SHP77 (cell line): Measurements from ENCODE around the gene EEIG1.
A peak's percentile ranks its signal among the peaks of the same experiment; 100 is the strongest.
"Not testable (repeated sequence)": the region's sequence is repeated elsewhere in the genome, so short reads cannot be mapped to it uniquely, and the experiment has no call there.

Source experiments
- DNase-seq, 2 experiments: peaks; one replicate each; lab custom pipeline; 2025; lab: John Stamatoyannopoulos, UW

Gene EEIG1

DNA sequence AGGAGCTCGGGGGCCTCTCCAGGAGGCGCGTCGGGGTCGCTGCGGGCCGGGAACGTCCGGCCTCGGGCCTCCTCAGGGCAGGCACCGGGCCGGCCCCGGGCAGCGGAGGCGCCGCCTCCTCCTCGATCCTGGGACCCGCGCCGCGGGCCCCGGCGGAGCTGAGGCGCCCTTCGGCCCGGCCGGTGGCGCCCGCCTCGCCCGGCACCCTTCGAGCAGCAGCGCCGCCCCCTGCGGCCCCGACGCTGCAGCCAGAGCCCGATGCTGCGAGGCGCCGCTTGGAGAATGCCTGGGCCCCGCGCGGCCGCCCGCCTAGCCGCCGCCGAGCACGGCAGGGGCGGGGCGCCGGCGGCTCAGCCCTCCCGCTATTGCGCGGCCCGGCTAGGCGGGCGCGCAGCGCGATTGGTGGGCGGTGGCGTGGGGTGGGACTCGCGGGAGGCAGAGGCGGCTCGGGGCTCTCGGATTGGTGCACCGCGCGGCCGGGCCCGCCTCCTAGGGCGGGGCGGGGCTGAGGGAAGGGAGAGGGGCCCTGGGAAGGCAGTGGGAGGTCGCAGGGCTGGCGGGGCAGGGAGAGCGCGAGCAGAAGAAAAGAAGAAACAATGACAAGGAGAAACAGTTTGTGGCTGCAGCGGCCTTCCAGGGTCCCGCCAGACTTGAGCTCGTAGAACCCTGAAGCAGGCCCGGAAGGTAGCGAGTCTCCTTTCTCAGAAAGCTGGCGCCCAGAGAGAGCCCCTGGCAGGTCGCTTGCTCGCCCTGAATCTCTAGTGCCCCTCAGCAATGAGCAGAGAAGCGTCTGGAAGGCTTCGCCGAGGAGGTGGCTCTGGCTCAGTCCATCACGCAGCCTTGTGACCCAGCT lies at the start of gene EEIG1:
Gene EEIG1 (minus strand): TSS at position 284 of the 853 bp plus-strand sequence. CDS start 852 bp downstream, outside the sequence.
- DNase-seq = peak; percentile 77 to 90

DNA sequence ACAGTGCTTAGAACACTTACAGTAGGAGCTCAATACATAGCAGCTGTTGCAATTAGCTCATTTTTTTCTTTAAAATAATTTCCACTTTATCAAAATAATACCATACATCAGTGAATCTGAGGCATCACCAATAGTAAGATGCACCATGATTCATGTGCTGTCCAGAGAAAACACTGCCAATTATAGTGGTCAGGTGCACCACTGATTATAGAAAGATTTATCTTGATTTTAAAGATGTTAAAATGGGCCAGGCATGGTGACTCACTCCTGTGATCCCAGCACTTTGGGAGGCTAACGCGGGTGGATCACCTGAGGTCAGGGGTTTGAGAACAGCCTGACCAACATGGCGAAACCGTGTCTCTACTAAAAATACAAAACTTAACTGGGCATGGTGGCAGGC lies 46.9 kb upstream of the EEIG1 start:
- no peak for DNase-seq

DNA sequence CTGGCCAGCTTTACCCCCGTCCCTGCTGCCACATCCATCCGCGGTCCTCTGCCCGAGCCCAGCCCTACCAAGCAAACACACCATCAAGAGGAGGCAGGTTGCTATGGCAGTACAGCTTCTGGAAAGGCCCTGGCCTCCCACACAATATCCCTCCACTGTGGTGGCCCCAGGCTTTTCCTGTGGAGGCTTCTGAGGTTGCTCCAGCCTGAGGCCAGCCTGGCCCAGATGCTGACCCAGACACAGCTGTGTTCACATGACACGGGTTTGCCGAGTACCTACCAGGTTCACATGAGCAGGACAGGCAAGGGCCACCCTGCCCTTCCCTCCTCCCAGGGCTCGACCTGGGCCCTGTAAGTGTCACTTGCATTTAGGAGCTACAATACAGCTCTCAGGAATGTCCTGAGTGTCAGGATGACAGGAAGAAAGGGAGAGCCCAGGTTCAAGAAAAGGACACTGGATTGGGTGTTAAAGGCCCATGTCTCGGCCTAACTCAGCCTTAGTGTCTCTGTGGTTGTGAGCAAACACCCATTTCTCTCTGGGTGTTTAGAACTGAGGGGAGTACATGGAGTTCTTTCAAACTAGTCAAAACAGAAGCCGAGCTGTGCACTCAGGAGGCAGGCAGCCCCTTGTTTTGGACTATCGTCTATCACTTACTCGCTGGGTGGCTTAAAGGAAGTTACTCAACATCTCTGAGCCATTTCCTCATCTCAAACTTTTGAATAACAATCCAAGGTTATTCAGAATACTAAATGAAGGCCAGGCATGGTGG lies 46.2 kb upstream of the EEIG1 start:
- no peak for DNase-seq

DNA sequence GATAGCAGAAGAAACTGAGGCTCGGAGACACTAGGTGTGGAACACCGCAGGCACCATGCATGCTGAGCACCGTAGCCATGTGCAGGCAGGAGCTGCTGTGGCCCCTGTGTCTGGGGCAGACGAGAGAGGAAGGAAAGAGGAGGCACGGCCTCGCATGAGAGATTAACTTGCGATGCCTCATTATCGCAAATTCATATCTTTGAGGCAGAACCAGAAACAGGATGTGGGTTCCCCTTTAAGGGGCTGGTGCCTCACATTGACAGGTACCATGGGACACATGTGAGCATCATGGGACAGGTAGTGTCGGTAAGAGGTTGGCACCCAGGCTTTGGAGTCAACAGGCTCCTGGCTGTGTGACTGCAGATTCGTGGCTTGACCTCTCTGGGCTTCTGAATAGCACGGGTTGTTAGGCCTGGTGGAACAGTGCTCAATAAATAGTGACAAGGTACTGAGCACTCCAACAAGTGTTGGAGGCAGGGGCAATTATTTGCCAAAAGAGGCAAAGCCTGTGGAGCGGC lies 45.5 kb upstream of the EEIG1 start:
- no peak for DNase-seq

DNA sequence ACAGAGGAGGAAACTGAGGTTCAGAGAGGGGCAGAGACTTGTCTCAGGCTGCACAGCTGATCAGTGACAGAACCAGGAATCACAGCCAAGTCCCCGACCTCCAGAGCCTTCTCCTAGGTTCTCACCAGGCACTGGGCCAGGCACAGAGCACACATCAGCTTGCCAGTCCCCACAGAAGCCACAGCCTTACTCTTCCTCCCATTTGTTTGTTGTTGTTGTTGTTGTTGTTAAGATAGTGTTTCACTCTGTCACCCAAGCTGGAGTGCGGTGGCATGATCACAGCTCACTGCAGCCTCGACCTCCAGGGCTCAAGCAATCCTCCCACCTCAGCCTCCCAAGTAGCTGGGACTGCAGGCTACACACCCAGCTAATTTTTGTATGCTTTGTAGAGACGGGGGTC lies 44.9 kb upstream of the EEIG1 start:
- DNase-seq = no peak

DNA sequence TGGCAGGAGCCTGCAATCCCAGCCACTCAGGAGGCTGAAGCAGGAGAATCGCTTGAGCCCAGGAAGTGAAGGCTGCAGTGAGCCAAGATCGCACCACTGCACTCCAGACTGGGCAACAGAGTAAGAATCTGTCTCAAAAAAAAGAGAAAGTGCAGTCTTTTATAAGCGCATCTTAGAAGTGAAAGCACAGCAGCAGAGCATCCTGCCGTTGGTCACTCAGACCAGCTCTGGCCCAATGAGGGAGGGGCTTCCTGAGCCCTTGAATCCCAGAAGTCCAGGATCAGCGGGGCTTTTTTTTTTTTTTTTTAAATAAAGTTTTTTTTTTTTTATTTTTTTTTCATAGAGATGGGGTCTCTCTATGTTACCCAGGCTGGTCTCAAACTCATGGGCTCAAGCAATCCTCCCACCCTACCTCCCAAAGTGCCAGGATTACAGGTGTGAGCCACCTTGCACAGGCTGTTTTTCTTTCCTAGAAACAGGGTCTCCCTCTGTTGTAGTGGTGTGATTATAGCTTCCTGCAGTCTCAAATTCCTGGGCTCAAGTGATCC lies 44.0 kb upstream of the EEIG1 start:
- no peak for DNase-seq

DNA sequence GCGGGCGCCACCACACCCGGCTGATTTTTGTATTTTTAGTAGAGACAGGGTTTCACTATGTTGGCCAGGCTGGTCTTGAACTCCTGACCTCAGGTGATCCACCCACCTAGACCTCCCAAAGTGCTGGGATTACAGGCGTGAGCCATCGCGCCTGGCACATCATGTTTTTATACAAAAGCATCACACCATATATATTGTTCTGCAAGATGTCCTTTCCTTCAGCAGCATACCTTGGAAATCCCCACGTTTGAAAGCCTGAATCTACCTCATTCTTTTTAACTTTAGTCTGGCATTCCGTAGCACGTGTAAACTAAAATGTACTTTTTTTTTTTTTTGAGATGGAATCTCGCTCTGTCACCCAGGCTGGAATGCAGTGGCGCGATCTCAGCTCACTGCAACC lies 42.9 kb upstream of the EEIG1 start:
- DNase-seq = not testable (repeated sequence)

DNA sequence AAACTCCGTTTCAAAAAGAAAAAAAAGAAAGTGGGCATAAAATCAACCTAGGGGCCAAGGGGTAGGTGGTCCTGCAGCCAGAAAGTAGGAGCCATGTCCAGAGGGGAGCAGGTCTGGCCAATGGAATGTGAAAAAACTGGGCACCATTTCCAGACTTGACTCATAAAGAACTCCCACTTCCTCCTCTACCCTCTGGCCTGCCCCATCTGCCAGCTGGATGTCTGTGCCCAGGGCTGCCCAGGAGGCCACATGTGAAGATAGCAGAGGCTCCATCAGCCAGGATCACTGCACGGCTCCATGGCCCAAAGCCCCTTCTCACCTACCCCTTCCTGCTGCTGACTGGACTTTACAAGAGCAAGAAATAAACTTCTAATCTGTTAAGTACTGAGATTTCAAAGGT lies 42.1 kb upstream of the EEIG1 start:
- DNase-seq = no peak

DNA sequence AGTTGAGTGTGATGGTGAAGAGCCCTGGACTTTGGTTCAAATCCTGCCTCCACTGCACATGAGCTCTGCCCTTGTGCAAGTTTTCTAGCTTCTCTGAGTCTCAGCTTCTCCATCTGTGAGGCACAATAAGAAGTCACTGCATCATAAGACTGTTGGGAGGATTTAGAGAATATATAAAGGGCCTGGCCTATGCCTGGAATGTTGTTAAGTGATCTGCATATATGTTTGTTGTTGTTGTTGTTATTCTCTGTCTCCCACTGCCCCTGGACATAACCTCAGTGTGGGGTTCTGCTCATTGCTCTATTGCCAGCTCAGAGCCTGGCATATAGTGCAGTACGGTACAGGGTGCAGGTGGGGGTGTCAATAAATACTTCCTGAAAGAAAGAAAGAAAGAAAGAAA lies 40.3 kb upstream of the EEIG1 start:
- no peak for DNase-seq

DNA sequence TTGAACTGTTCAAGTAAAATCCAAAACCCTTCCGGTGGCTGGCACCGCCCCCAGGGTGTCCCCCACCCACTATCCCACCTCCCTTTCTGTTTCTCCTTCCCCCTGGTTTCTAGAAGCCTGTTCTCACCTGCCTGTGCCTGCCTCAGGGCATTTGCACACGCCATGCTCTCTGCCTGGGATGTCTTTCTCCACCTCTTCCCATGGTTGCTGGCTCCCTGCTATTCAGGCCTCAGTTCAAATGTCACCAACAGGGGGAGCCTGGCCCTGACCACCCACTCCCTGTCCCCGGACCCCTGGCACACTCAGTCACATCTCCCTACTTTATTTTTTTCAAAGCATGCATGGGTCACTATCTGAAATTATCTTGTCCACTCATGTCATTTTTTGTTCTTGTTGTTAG lies 39.9 kb upstream of the EEIG1 start:
- no peak for DNase-seq

DNA sequence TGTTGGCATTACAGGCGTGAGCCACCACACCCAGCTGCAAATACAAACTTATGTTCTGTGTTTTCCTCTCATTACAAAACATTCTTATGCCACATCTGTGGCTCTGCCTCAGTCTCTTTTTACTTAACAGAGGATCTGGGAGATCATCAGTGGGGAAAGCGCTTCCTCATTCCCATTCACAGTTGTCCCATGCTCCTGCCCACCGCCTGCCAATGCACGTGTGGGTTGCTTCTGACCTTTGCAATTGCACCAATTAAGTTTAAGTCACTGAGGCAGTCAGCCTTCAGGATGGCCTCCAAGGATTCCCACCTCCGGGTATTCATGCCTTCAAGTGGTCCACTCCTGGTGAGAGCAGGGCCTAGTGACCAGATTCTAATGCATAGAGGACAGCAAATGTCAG lies 34.9 kb upstream of the EEIG1 start:
- DNase-seq = no peak

DNA sequence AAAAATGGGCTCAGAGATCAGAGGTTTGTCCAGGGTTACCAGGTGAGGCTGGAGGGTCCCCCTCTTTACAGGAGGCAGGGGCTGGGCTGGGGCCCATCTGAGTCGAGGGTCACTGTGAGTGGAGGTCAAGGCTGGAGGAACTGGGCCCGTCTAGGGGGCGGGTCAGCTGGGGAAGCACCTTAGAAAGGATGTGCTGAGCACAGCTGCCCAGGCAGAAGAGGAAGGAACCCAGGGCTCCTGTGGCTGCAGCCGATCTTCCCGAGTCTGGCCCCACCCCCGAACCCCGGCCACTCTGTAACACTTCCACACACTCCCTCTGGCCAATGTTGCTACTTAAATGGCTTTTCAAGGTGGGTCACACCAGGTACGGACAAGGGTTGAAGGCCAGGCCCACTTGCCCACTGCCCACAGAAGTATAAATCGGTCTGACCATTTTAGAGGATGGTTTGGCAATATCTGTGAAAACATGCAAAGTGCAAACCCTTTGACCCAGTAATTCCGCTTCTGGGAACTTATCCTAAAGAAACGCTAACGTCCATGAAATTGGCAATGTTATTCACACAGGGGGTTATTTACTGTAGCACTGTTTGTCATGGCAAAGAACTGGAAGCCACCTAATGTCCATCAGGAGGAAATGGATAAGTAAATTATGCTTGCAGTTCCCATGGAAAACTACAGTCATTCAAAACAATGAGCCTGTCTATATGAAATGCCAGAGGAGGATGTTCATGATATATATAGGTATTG lies 30.5 kb upstream of the EEIG1 start:
- no peak for DNase-seq

DNA sequence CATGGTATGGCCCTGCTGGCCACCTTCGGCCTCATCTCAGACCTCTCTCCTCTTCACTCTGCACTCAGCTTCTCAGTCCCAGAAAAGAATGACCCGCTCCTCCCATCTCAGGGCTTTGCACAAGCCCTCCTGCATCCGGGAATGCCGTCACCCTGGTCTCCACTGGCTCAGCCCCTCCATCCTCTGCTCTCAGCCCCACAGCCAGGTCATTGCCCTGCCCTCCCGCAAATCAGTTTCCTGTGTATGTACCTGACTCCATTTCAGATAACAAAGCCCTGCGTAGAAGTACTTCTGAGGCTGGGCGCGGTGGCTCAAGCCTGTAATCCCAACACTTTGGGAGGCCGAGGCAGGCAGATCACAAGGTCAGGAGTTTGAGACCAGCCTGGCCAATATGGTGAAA lies 28.9 kb upstream of the EEIG1 start:
- no peak for DNase-seq

DNA sequence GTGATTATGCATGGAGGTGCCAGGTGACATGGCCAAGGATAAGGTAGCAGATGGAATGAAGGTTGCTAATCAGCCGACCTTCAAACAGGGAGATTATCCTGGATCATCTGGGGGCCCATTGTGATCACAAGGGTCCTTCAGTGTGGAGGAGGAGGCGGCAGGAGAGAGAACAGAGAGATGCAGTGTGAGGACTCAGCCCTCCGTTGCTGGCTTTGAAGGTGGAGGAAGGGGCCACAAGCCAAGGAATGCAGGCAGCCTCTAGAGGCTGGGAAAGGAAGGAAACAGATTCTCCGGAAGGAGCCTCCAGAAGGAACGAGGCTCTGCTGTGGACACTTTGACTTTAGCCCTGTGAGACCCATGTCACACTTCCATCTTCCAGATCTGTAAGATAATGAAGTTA lies 27.4 kb upstream of the EEIG1 start:
- DNase-seq = no peak

DNA sequence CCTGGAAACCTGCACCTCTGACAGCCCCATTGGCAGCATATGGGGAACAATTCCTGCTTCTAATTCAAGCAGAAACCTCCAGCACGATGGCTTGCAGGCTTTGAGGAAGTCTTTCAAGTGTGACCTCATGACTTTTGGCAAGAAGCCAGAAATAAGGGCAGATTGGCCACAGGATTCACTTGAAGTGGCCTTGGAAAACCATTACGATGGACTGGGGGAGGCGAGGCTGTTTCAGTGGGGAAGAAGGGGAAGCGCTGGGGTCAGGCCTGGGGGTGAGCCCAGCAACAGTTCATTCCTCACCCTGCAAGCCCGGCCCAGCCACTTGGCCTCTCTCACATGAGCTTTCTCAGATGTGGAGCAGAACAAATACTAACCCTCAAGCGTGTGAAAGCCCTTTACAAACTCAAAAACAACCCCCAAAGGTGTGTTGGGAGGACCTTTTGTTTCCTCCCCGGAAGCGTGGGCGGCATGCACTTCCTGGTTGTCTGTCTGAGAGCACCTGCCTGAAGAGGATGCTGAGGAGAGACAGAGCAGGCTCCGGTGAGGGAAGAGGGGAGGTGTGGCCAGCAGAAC lies 26.9 kb upstream of the EEIG1 start:
- DNase-seq = peak; percentile 67 to 80

DNA sequence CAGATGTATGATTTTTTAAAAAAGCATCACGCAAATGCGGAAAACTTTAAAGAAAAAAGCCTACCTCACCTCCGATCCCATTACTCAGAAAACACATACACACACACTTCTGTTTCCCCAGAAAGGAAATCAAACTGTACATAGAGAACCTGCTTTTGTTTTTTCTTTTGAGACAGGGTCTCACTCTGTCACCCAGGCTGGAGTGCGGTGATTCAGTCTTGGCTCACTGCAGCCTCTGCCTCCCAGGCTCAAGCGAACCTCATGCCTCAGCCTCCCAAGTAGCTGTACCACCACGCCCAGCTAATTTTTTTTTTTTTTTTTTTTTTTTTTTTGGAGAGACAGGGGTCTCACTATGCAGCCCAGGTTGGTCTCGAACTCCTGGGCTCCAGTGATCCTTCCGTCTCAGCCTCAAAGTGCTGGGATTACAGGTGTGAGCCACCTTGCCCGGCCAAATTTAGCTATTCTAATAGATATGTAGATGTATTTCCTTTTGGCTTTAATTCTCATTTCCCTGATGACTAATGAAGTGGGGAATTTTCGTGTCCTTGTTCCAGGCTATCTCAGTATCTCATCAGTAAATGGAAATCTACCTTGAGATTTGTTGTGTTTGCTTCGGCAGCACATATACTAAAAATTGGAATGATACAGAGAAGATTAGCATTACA lies 25.7 kb upstream of the EEIG1 start:
- DNase-seq = no peak

DNA sequence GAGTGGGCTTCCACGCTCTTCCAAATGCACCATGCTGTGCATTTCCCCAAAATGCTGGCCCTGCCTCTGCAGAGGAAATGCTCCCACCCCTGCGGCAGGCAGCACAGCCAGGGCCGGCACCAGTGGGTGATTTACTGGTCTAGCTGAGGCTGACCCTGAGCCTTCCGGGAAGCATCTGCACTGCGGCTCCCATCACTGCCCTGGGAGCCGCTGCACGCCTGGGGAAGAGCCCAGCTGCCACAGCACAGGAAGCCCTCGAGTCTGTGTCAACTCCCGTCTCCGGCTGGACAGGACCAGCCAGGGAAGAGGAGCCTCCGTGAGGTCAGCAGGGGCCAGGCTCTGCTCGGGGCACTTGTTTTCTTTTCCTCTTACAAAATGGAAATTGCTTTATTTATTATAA lies 25.1 kb upstream of the EEIG1 start:
- peak; percentile 86 to 92 for DNase-seq

DNA sequence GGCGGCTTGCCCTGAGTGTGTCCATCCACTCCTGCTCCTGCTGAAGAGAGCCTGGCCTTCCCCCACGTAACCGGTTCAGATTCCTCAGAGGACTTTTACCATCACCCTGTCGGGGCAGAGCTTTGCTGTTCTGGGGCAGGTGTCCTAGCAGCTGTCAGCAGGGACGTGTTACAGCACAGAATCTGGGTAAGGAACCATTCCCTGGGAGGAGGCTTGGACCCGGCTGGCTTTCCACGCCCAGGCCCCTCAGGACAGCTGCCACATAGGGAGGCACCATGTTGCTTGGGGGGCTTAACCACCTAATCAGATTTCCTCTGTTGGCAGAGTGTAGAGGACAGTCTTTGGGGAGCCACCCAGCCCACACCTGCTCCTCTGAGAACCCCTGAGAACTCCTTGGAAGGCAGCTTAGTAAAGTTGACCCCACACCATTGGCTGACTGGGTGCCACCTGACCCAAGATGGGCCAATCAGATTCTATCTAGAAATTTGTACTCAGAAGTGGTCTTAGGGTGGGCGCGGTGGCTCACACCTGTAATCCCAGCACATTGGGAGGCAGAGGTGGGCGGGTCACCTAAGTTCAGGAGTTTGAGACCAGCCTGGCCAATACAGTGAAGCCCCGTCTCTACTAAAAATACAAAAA lies 23.3 kb upstream of the EEIG1 start:
- DNase-seq = no peak

DNA sequence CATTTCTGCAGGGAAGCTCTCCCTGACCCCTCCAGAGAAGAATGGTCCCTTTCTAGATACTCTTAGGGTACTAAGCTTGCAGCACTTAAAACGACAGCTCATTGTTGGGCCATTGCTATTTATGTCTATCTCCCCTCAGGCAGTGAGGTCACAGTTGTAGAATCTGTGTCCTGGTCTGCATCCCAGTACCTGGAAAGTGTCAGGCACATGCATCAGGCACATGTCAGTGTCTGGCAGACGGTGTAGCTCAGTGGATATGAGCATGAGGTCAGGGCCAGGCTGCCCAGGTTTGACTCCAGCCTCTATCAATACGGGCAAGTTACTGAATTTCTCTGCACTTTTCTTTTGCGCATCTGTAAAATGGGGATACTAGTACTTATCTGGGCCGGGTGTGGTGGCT lies 22.2 kb upstream of the EEIG1 start:
- no peak for DNase-seq

DNA sequence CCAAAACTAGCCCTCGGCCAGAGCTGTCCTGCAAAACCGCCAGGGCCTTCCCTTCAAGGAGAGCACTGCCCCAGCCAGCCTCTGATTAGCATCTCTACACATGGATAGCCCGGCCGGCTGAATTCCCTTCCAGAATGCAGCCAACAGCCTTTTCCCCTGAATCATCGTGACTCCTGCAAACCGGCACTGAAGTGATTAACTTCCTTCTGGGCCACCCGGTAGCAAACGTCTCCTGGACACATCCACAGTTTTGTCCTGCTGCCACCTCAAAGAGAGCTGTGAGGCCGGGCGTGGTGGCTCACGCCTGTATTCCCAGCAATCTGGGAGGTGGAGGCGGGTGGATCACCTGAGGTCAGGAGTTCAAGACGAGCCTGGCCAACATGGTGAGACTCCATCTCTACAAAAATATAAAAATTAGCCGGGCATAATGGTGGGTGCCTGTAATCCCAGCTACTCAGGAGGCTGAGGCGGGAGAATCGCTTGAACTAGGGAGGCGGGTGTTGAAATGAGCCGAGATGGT lies 21.1 kb upstream of the EEIG1 start:
- DNase-seq = no peak
